ENCODE results near the gene STMN3. TPM values are rescaled to one million over a fixed set of nuclear protein-coding genes. Genes with fewer than 3 reads are reported as not detected.
A peak's percentile ranks its signal among the peaks of the same experiment; 100 is the strongest.

STMN3 gene
- total RNA-seq, 1 experiment from 2014 or later = 65.6 TPM

GRCh38 chr20:63641792-63642523 lies 11.3 kb downstream of the STMN3 start:
- H3K9me3 Mint-ChIP-seq = no peaks in the 10 kb centered on the region
- no peaks in the 10 kb centered on the region for H3K36me3 Mint-ChIP-seq
- ATAC-seq = peak; percentile 77
- ChIA-PET POLR2A (interaction anchor here (0.6 to 2.3 kb wide), 11 partner anchors 11 to 299 kb away, joined by 3 to 23 read pairs (median 4); partner anchors contain the start of genes DNAJC5, GMEB2, HELZ2 and RTEL1), CTCF (interaction anchor here (0.6 to 2.7 kb wide), 40 partner anchors 10 to 460 kb away, joined by 3 to 81 read pairs (median 5); partner anchors contain the start of genes ARFRP1, FNDC11, GMEB2 and HELZ2)
- H3K4me3 Mint-ChIP-seq = peak overlapping the region; percentile 72
- peak; percentile 97 for DNase-seq (ENCODE audit: low spot score)
- no peak overlapping the region for H3K27ac Mint-ChIP-seq
- no peaks in the 10 kb centered on the region for H3K27me3 Mint-ChIP-seq (ENCODE audit: low read depth)
- peaks cover 9% of the 10 kb centered on the region for H3K4me1 Mint-ChIP-seq
- TF ChIP-seq, protein P1, sequence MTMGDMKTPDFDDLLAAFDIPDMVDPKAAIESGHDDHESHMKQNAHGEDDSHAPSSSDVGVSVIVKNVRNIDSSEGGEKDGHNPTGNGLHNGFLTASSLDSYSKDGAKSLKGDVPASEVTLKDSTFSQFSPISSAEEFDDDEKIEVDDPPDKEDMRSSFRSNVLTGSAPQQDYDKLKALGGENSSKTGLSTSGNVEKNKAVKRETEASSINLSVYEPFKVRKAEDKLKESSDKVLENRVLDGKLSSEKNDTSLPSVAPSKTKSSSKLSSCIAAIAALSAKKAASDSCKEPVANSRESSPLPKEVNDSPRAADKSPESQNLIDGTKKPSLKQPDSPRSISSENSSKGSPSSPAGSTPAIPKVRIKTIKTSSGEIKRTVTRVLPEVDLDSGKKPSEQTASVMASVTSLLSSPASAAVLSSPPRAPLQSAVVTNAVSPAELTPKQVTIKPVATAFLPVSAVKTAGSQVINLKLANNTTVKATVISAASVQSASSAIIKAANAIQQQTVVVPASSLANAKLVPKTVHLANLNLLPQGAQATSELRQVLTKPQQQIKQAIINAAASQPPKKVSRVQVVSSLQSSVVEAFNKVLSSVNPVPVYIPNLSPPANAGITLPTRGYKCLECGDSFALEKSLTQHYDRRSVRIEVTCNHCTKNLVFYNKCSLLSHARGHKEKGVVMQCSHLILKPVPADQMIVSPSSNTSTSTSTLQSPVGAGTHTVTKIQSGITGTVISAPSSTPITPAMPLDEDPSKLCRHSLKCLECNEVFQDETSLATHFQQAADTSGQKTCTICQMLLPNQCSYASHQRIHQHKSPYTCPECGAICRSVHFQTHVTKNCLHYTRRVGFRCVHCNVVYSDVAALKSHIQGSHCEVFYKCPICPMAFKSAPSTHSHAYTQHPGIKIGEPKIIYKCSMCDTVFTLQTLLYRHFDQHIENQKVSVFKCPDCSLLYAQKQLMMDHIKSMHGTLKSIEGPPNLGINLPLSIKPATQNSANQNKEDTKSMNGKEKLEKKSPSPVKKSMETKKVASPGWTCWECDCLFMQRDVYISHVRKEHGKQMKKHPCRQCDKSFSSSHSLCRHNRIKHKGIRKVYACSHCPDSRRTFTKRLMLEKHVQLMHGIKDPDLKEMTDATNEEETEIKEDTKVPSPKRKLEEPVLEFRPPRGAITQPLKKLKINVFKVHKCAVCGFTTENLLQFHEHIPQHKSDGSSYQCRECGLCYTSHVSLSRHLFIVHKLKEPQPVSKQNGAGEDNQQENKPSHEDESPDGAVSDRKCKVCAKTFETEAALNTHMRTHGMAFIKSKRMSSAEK (CRISPR knock-in tag; IDR thresholded peaks at IDR 0.05; ENCODE audit: borderline replicate concordance) = no peak
- TF ChIP-seq USF1 (CRISPR knock-in tag; IDR thresholded peaks at IDR 0.05) = peak; percentile 16; the same call in 1 of the 2 replicates
- TF ChIP-seq ESRRA (CRISPR knock-in tag; IDR thresholded peaks at IDR 0.05; ENCODE audit: borderline replicate concordance) = no peak
- TF ChIP-seq ZNF232 (CRISPR knock-in tag; IDR thresholded peaks at IDR 0.05) = 0 out of 2 replicates have a peak, but pooled peaks have one; percentile 27
- TF ChIP-seq, protein P2, sequence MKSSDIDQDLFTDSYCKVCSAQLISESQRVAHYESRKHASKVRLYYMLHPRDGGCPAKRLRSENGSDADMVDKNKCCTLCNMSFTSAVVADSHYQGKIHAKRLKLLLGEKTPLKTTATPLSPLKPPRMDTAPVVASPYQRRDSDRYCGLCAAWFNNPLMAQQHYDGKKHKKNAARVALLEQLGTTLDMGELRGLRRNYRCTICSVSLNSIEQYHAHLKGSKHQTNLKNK (CRISPR knock-in tag; IDR thresholded peaks at IDR 0.05) = no peak
- TF ChIP-seq AFF4 (CRISPR knock-in tag; IDR thresholded peaks at IDR 0.05; ENCODE audit: borderline replicate concordance) = no peak
- TF ChIP-seq, protein P3, sequence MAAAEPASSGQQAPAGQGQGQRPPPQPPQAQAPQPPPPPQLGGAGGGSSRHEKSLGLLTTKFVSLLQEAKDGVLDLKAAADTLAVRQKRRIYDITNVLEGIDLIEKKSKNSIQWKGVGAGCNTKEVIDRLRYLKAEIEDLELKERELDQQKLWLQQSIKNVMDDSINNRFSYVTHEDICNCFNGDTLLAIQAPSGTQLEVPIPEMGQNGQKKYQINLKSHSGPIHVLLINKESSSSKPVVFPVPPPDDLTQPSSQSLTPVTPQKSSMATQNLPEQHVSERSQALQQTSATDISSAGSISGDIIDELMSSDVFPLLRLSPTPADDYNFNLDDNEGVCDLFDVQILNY (CRISPR knock-in tag; IDR thresholded peaks at IDR 0.05) = peak; percentile 78; the same call in 1 of the 2 replicates
- no peak for TF ChIP-seq IRF2 (CRISPR knock-in tag; IDR thresholded peaks at IDR 0.05; ENCODE audit: borderline replicate concordance, low read depth)
- no peak for TF ChIP-seq SOX15 (CRISPR knock-in tag; IDR thresholded peaks at IDR 0.05)
- TF ChIP-seq EMX1 (CRISPR knock-in tag; IDR thresholded peaks at IDR 0.05) = no peak; the same call in 1 of the 2 replicates
- peak; percentile 75; the same call in 1 of the 2 replicates for TF ChIP-seq FOXP1 (CRISPR knock-in tag; IDR thresholded peaks at IDR 0.05; ENCODE audit: borderline replicate concordance)
- no peak for TF ChIP-seq RORB (CRISPR knock-in tag; IDR thresholded peaks at IDR 0.05)
- TF ChIP-seq ZNF281 (CRISPR knock-in tag; IDR thresholded peaks at IDR 0.05) = no peak
- no peak for TF ChIP-seq ZNF671 (CRISPR knock-in tag; IDR thresholded peaks at IDR 0.05)
- TF ChIP-seq MAX (CRISPR knock-in tag; IDR thresholded peaks at IDR 0.05) = peak; percentile 69; the same call in 1 of the 2 replicates
- TF ChIP-seq, protein P4, sequence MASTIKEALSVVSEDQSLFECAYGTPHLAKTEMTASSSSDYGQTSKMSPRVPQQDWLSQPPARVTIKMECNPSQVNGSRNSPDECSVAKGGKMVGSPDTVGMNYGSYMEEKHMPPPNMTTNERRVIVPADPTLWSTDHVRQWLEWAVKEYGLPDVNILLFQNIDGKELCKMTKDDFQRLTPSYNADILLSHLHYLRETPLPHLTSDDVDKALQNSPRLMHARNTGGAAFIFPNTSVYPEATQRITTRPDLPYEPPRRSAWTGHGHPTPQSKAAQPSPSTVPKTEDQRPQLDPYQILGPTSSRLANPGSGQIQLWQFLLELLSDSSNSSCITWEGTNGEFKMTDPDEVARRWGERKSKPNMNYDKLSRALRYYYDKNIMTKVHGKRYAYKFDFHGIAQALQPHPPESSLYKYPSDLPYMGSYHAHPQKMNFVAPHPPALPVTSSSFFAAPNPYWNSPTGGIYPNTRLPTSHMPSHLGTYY (CRISPR knock-in tag; IDR thresholded peaks at IDR 0.05) = no peak
- TF ChIP-seq, protein P5, sequence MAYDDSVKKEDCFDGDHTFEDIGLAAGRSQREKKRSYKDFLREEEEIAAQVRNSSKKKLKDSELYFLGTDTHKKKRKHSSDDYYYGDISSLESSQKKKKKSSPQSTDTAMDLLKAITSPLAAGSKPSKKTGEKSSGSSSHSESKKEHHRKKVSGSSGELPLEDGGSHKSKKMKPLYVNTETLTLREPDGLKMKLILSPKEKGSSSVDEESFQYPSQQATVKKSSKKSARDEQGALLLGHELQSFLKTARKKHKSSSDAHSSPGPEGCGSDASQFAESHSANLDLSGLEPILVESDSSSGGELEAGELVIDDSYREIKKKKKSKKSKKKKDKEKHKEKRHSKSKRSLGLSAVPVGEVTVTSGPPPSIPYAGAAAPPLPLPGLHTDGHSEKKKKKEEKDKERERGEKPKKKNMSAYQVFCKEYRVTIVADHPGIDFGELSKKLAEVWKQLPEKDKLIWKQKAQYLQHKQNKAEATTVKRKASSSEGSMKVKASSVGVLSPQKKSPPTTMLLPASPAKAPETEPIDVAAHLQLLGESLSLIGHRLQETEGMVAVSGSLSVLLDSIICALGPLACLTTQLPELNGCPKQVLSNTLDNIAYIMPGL (CRISPR knock-in tag; IDR thresholded peaks at IDR 0.05) = no peak

All from WTC11 (cell line).